Left ventricle myocardium inferior (tissue), 1 donor: ENCODE measurements around the gene TNFRSF14. TPM values are rescaled to one million over a fixed set of nuclear protein-coding genes. Genes with fewer than 3 reads are reported as not detected.
"Not testable (repeated sequence)": the region's sequence is repeated elsewhere in the genome, so short reads cannot be mapped to it uniquely, and the experiment has no call there.

Experiments used
- DNase-seq: peaks from one replicate; pipeline ENCODE4 v3.0.0-alpha.2; 2020
- H3K27ac ChIP-seq: fragments of 200-600 bp; replicated peaks from 2 replicates; pipeline ENCODE4 v1.8.0; 2021
- H3K27me3 ChIP-seq: fragments of 200-600 bp; 2 replicates; pipeline ENCODE4 v1.8.0; 2021; ENCODE audit warnings: low read depth
- H3K36me3 ChIP-seq: fragments of 200-600 bp; 2 replicates; pipeline ENCODE4 v1.8.0; 2021
- H3K4me1 ChIP-seq: fragments of 200-600 bp; 2 replicates; pipeline ENCODE4 v1.8.0; 2021
- H3K4me3 ChIP-seq: fragments of 200-600 bp; 2 replicates; pipeline ENCODE4 v1.8.0; 2021; ENCODE audit warnings: mild to moderate bottlenecking, moderate library complexity
- H3K9me3 ChIP-seq: fragments of 200-600 bp; replicated peaks from 2 replicates; pipeline ENCODE4 v1.8.0; 2021
- intact Hi-C: fragments of 100-400 bp; cut with micrococcal nuclease; formaldehyde crosslinking; loops from one replicate; pipeline ENCODE4 v1.11.0; 2022
- total RNA-seq: library from RNA; stranded (reverse); fragmentation: NEBNext Ultra II Directional; extraction: Animal tissue kit (Norgen Biotek cat#: 25700); gene quantifications from one replicate; pipeline ENCODE4 v1.2.1, GENCODE V29; 2021
- TF ChIP-seq, protein P1 (sequence below): fragments of 200-600 bp; IDR thresholded peaks from 2 replicates; pipeline ENCODE4 v1.8.0; 2021; ENCODE audit warnings: antibody characterized with exemption, mild to moderate bottlenecking, borderline replicate concordance
- donor health status: DM: no; HTN: yes; CAD: no; lungs with severe emphysema.

The TNFRSF14 gene
- total RNA-seq, 1 donor from 2014 or later, result 13.7 TPM

DNA sequence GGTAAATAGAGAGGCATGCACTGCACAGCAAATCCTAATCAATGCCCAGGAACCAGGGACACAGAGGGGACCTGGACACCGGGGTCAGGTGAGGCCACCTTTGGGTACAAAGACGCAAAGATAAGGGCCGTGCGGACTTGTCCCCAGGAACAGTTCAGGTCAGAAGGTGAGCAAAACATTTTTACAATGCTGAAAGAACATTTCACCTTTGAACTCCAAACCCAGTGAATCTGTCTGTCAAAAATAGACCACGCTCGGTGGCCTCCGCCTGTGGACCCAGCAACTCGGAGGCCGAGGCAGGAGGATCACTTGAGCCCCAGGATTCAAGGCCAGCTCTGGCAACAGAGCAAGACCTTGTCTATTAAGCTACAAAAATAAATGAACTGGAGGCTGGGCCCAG is 15.2 kb downstream of the TNFRSF14 start:
- Histone ChIP-seq H3K27ac (no peak overlapping the region), H3K4me1 (peaks cover 8% of the 10 kb centered on the region), H3K4me3 (no peak overlapping the region), H3K36me3 (no peaks in the 10 kb centered on the region), H3K27me3 (peaks cover 17% of the 10 kb centered on the region), H3K9me3 (peaks cover 12% of the 10 kb centered on the region)
- intact Hi-C loops, result no loop called here
- TF ChIP-seq, protein P1, sequence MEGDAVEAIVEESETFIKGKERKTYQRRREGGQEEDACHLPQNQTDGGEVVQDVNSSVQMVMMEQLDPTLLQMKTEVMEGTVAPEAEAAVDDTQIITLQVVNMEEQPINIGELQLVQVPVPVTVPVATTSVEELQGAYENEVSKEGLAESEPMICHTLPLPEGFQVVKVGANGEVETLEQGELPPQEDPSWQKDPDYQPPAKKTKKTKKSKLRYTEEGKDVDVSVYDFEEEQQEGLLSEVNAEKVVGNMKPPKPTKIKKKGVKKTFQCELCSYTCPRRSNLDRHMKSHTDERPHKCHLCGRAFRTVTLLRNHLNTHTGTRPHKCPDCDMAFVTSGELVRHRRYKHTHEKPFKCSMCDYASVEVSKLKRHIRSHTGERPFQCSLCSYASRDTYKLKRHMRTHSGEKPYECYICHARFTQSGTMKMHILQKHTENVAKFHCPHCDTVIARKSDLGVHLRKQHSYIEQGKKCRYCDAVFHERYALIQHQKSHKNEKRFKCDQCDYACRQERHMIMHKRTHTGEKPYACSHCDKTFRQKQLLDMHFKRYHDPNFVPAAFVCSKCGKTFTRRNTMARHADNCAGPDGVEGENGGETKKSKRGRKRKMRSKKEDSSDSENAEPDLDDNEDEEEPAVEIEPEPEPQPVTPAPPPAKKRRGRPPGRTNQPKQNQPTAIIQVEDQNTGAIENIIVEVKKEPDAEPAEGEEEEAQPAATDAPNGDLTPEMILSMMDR, result no peak
- DNase-seq, result no peak

DNA sequence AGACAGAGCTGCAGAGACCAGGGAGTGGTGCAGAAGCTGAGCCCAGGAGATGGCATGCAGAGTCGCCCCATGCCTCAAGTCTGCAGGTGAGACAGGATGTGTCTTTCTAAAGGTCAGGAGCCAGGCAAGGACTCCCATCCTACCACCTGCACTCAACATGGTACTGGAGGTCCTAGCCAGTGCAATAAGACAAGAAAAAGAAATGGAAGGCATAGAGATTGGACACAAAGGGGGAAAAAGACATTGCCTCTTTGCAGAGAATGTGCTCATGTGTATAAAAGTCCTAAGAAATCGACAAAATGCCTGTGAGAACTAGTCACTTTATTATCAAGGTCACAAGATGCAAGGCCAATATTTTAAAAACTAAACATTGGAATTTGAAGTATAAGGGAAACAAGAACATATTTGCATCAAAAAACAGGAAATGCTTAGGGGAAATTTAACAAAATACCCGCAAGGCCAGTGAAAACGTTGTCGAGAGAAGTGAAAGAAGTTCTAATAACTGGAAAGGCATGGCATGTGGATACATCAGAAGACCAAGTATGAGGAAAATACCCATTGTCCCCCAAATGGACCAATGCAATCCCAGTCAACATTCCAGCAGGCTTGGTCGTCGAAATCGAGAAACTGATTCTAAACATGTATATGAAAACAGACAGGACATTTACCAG is 17.2 kb downstream of the TNFRSF14 start:
- no peak for DNase-seq
- H3K4me3 ChIP-seq, result no peak overlapping the region
- H3K27me3 ChIP-seq, result peaks cover 4% of the 10 kb centered on the region
- H3K4me1 ChIP-seq, result peaks cover 24% of the 10 kb centered on the region
- peaks cover 12% of the 10 kb centered on the region for H3K9me3 ChIP-seq
- H3K36me3 ChIP-seq, result no peaks in the 10 kb centered on the region
- intact Hi-C loops, result no loop called here
- TF ChIP-seq, protein P1, result no peak
- no peak overlapping the region for H3K27ac ChIP-seq

DNA sequence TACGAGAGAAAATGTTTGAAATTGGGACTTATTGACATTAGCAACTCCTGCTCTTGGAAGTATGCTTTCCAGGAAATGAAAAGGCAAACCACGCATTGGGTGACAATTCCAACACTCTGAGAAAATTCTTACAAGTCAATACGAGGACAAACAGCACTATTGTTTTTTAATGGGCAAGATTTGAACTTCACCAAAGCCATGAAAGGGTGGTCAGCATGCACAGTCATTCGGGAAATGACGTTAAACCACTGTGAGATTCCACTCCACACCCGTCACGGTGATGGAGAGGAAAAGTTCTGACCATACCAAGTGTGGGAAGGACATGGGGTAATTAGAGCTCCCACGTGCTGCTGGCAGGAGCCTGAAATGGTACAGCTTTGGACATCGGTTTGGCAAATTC is 18.2 kb downstream of the TNFRSF14 start:
- Histone ChIP-seq H3K27me3 (peaks cover 5% of the 10 kb centered on the region), H3K27ac (no peak overlapping the region)
- intact Hi-C loops, result no loop called here

DNA sequence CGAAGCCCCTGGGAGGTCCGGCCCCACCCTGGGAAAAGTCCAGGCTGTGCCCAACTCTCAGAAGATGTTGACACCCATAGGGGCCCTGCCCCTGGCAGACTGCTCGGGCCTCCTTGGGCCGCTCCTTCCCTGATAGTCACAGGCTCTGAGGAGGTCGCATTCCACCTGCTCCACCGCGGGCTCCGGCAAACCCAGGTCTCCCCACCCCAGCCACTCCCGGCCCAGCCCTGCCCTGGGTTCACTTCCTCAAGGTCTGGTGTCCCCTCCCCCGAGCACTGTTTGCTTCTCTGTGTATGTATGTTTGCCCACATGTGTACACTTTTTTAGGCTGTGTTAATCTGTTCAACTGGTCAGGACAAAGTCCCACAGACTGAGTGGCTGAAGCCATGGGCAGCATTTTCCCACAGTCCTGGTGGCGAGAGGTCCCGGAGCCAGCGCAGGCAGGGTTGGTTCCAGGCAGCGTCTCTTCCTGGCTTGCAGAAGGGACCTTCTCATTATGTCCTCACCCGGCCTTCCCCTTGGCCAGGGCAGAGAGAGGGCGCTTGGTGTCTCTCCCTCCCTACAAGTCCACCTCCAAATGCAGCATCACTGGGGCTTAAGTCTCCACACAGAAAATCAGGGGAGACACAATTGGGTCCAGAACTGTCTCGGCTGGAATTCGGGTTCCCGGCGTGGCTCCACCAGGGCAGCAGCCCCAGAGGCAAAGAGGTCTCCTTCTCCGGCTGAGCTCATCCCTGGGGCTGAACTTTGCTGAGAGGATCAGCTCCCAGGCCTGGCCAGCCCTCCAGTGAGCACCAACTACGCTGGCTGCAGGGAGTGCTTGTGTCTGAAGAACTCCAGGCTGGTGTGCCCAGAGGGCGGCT is 19.9 kb downstream of the TNFRSF14 start:
- Histone ChIP-seq H3K36me3 (no peaks in the 10 kb centered on the region), H3K4me3 (peak overlapping the region; percentile 30), H3K9me3 (peaks cover 12% of the 10 kb centered on the region), H3K27me3 (peaks cover 21% of the 10 kb centered on the region), H3K27ac (peak overlapping the region; percentile 91), H3K4me1 (peaks cover 34% of the 10 kb centered on the region)
- TF ChIP-seq, protein P1, result no peak
- DNase-seq, result no peak
- intact Hi-C loops, result no loop called here

More for the DNA sequence above, 18.2 kb downstream of the TNFRSF14 start:
- Histone ChIP-seq H3K4me3 (no peak overlapping the region), H3K36me3 (no peaks in the 10 kb centered on the region), H3K4me1 (peaks cover 33% of the 10 kb centered on the region), H3K9me3 (peaks cover 12% of the 10 kb centered on the region)
- no peak for DNase-seq
- TF ChIP-seq, protein P1, result no peak

DNA sequence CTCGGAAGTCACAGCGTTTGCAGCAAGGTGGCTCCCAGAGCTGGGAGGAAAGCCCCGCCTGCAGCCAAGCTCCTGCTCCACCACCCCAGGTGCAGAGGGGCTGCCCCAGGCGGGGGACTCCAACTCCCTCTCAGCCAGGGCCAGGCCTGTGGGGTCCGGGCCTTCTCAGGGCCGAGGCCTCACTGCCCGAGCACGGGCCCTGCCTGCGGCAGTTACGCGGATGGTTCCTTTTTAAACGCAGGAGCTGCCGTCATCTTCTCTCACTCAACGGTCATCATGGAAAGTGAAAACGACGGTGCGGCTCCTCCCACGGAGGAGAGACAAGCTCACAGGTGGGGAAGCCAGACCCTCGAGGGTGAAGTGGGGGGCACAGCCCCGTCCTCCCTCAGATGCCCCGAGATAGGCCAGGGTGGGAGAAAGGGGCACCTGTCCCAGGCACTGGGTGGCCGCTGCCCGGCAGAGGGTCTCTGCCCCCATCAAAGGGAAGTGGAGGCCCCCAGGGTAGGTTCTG is 21.4 kb downstream of the TNFRSF14 start:
- Histone ChIP-seq H3K4me1 (peaks cover 41% of the 10 kb centered on the region), H3K27me3 (peaks cover 21% of the 10 kb centered on the region), H3K4me3 (peak overlapping the region; percentile 49), H3K27ac (peak overlapping the region; percentile 94), H3K9me3 (peaks cover 12% of the 10 kb centered on the region)
- DNase-seq, H3K36me3 ChIP-seq, intact Hi-C loops: not testable (repeated sequence)
